HG03066 (cell line): ENCODE data around the gene MPL.

ENCODE experiments used
- ATAC-seq: cut with Tn5 transposase; IDR thresholded peaks from one replicate; pipeline ENCODE4 v1.9.1; 2021; ENCODE audit warnings: low read depth; ENCODE audit not compliant: unreplicated experiment

MPL gene

GRCh38 chr1:43321331-43321891 is 16.2 kb upstream of the MPL start:
- no peak for ATAC-seq

- ATAC-seq = no peak
Measured at GRCh38 chr1:43322506-43322905, 15.1 kb upstream of the MPL start.

- ATAC-seq = no peak
Measured at GRCh38 chr1:43324810-43325209, 12.8 kb upstream of the MPL start.

GRCh38 chr1:43325381-43325780 is 12.2 kb upstream of the MPL start:
- no peak for ATAC-seq

GRCh38 chr1:43327549-43328292 is 9.9 kb upstream of the MPL start:
- no peak for ATAC-seq

- no peak for ATAC-seq
Measured at GRCh38 chr1:43329995-43330751, 7.4 kb upstream of the MPL start.

GRCh38 chr1:43331688-43332087 is 5.9 kb upstream of the MPL start:
- ATAC-seq = no peak

- ATAC-seq = no peak
Measured at GRCh38 chr1:43334453-43335205, 3.0 kb upstream of the MPL start.

- ATAC-seq = no peak
Measured at GRCh38 chr1:43338001-43338400, 383 bp downstream of the MPL start.

GRCh38 chr1:43339584-43340232 is 2.1 kb downstream of the MPL start:
- ATAC-seq = no peak

GRCh38 chr1:43340559-43340958 is 2.9 kb downstream of the MPL start:
- no peak for ATAC-seq

- no peak for ATAC-seq
Measured at GRCh38 chr1:43344267-43344850, 6.7 kb downstream of the MPL start.

GRCh38 chr1:43345120-43345519 is 7.5 kb downstream of the MPL start:
- ATAC-seq = no peak

- ATAC-seq = no peak
Measured at GRCh38 chr1:43346636-43347035, 9.0 kb downstream of the MPL start.

GRCh38 chr1:43348343-43348808 is 10.8 kb downstream of the MPL start:
- no peak for ATAC-seq

- peak; percentile 90 for ATAC-seq
Measured at GRCh38 chr1:43348809-43349593, 11.4 kb downstream of the MPL start.

GRCh38 chr1:43349594-43350306 is 12.1 kb downstream of the MPL start:
- no peak for ATAC-seq

GRCh38 chr1:43350976-43351375 is 13.4 kb downstream of the MPL start:
- ATAC-seq = no peak
